ENCODE measurements around the gene KIF26B. TPM values are rescaled to one million over a fixed set of nuclear protein-coding genes. Genes with fewer than 3 reads are reported as not detected.

KIF26B gene
- total RNA-seq, 2 donors from 2014 or later = not detected

GRCh38 chr1:245197121-245197520, 42.3 kb downstream of the KIF26B start:
- Mint-ChIP-seq H3K27ac (no peak overlapping the region), H3K4me3 (no peak overlapping the region), H3K4me1 (ENCODE audit: low read depth in 2 of 2) (peaks cover 0 to 13% of the 10 kb centered on the region in 2 donors), H3K27me3 (peaks cover 4 to 7% of the 10 kb centered on the region in 2 donors), H3K9me3 (no peaks in the 10 kb centered on the region), H3K36me3 (no peaks in the 10 kb centered on the region)
- no peak for ATAC-seq
- no peak for DNase-seq (ENCODE audit: low spot score)

- no peak overlapping the region for H3K4me3 Mint-ChIP-seq
- H3K4me1 Mint-ChIP-seq (ENCODE audit: low read depth in 2 of 2) = peaks cover 0 to 13% of the 10 kb centered on the region in 2 donors
- no peaks in the 10 kb centered on the region for H3K9me3 Mint-ChIP-seq
- no peak for DNase-seq (ENCODE audit: low spot score)
- ATAC-seq = no peak
- peaks cover 4 to 7% of the 10 kb centered on the region in 2 donors for H3K27me3 Mint-ChIP-seq
- no peaks in the 10 kb centered on the region for H3K36me3 Mint-ChIP-seq
- no peak overlapping the region for H3K27ac Mint-ChIP-seq
Measured at GRCh38 chr1:245197911-245198379, 43.2 kb downstream of the KIF26B start.

GRCh38 chr1:245198748-245199516, 44.1 kb downstream of the KIF26B start:
- no peak overlapping the region for H3K4me3 Mint-ChIP-seq
- no peak overlapping the region for H3K27ac Mint-ChIP-seq
- no peak for DNase-seq (ENCODE audit: low spot score)
- H3K27me3 Mint-ChIP-seq = peaks cover 4 to 7% of the 10 kb centered on the region in 2 donors
- no peak for ATAC-seq
- H3K4me1 Mint-ChIP-seq (ENCODE audit: low read depth in 2 of 2) = peaks cover 0 to 13% of the 10 kb centered on the region in 2 donors
- H3K9me3 Mint-ChIP-seq = no peaks in the 10 kb centered on the region
- H3K36me3 Mint-ChIP-seq = no peaks in the 10 kb centered on the region

GRCh38 chr1:245200146-245200545, 45.4 kb downstream of the KIF26B start:
- no peaks in the 10 kb centered on the region for H3K36me3 Mint-ChIP-seq
- H3K4me3 Mint-ChIP-seq = no peak overlapping the region
- H3K27ac Mint-ChIP-seq = no peak overlapping the region
- ATAC-seq (no peak), DNase-seq (ENCODE audit: low spot score) (no peak)
- H3K4me1 Mint-ChIP-seq (ENCODE audit: low read depth in 2 of 2) = peaks cover 0 to 13% of the 10 kb centered on the region in 2 donors
- H3K27me3 Mint-ChIP-seq = peaks cover 4 to 7% of the 10 kb centered on the region in 2 donors
- H3K9me3 Mint-ChIP-seq = no peaks in the 10 kb centered on the region

- Mint-ChIP-seq H3K36me3 (peaks cover 1% of the 10 kb centered on the region), H3K4me1 (ENCODE audit: low read depth in 2 of 2) (peaks cover 0 to 13% of the 10 kb centered on the region in 2 donors), H3K27me3 (peaks cover 4 to 7% of the 10 kb centered on the region in 2 donors), H3K27ac (no peak overlapping the region), H3K9me3 (peaks cover under 1% of the 10 kb centered on the region), H3K4me3 (no peak overlapping the region)
- ATAC-seq (no peak), DNase-seq (ENCODE audit: low spot score) (no peak)
Measured at GRCh38 chr1:245201201-245201600, 46.4 kb downstream of the KIF26B start.

DNA sequence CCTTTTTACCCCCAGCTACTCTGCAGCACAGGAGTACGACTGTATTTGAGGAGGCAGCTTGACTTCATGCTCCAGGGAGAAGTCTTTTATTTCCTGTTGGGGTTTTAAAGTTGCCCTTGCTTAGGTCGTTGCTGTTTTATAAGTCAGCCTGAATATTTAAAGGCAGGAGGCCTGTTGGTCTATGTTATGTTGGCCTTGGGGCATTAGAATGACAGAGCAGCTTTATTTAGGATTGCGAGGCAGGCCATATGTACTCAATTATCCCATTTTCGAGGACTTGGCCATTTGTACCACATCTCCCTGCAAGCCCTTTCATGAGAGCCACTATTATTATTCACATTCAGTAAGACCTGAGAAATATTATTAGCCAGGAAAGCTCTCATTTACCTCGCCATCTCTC, 47.0 kb downstream of the KIF26B start:
- ATAC-seq = no peak
- H3K27ac Mint-ChIP-seq = no peak overlapping the region

GRCh38 chr1:245205396-245205795, 50.6 kb downstream of the KIF26B start:
- H3K27ac Mint-ChIP-seq = no peak overlapping the region
- H3K9me3 Mint-ChIP-seq = peaks cover 9% of the 10 kb centered on the region
- H3K4me3 Mint-ChIP-seq = no peak overlapping the region
- ATAC-seq = no peak
- peaks cover 13% of the 10 kb centered on the region for H3K36me3 Mint-ChIP-seq
- no peaks in the 10 kb centered on the region for H3K27me3 Mint-ChIP-seq
- no peaks in the 10 kb centered on the region for H3K4me1 Mint-ChIP-seq (ENCODE audit: low read depth in 2 of 2)
- no peak for DNase-seq (ENCODE audit: low spot score)

More for the DNA sequence above, 47.0 kb downstream of the KIF26B start:
- H3K9me3 Mint-ChIP-seq = peaks cover 5% of the 10 kb centered on the region
- H3K4me3 Mint-ChIP-seq = no peak overlapping the region
- peaks cover 4 to 7% of the 10 kb centered on the region in 2 donors for H3K27me3 Mint-ChIP-seq
- no peak for DNase-seq (ENCODE audit: low spot score)
- H3K36me3 Mint-ChIP-seq = peaks cover 7% of the 10 kb centered on the region
- peaks cover 0 to 13% of the 10 kb centered on the region in 2 donors for H3K4me1 Mint-ChIP-seq (ENCODE audit: low read depth in 2 of 2)

DNA sequence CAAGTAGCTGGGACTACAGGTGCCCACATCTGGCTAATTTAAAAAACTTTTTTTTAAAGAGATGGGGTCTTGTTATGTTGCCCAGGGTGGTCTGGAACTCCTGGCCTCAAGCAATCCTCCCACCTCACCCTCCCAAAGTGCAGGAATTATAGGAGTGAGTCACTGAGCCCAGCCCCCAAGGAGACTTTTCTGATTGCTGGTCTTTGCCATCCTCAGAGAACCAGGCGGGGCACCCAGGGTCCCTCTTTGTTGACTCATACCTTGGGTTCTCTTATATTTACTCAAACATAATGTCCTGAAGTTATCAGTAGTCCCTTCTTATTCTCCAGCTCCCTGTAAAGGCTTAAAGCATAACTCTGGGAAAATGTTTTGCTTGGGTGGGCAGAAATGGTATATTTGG, 51.1 kb downstream of the KIF26B start:
- no peaks in the 10 kb centered on the region for H3K27me3 Mint-ChIP-seq
- H3K9me3 Mint-ChIP-seq = peaks cover 9% of the 10 kb centered on the region
- H3K4me1 Mint-ChIP-seq (ENCODE audit: low read depth in 2 of 2) = no peaks in the 10 kb centered on the region
- H3K27ac Mint-ChIP-seq = no peak overlapping the region
- ATAC-seq (no peak), DNase-seq (ENCODE audit: low spot score) (no peak)
- H3K36me3 Mint-ChIP-seq = peaks cover 13% of the 10 kb centered on the region
- no peak overlapping the region for H3K4me3 Mint-ChIP-seq

DNA sequence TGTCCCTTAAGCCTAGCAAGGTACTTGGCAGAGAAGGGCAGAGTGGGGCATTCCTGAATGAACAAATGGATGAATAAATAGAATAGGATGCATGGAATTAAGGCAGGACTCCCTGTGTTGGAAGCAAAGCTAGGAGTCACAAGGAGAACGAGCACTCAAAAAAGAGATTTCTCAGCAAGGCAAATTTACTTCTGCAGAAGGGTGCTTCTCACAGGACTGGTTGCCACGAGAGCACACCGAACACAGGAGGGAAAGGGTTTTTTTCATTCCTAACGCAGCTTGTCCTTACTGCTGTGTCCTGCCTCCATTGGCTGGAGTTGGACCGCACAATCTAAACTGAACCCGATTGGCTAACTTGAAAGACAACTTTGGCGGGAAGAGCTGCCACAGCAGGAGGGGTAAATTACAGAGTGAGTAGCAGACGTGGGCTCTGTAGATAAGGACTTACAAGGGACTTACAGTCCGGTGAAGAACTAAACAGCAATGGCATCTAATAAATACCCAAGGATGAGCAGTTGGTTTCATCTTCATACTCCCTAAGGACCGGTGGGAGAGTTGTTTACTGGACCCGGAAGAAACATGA, 52.4 kb downstream of the KIF26B start:
- ATAC-seq (no peak), DNase-seq (ENCODE audit: low spot score) (no peak)
- no peak overlapping the region for H3K27ac Mint-ChIP-seq
- peaks cover 13% of the 10 kb centered on the region for H3K36me3 Mint-ChIP-seq
- no peak overlapping the region for H3K4me3 Mint-ChIP-seq
- no peaks in the 10 kb centered on the region for H3K27me3 Mint-ChIP-seq
- no peaks in the 10 kb centered on the region for H3K4me1 Mint-ChIP-seq (ENCODE audit: low read depth in 2 of 2)
- peaks cover 9% of the 10 kb centered on the region for H3K9me3 Mint-ChIP-seq

DNA sequence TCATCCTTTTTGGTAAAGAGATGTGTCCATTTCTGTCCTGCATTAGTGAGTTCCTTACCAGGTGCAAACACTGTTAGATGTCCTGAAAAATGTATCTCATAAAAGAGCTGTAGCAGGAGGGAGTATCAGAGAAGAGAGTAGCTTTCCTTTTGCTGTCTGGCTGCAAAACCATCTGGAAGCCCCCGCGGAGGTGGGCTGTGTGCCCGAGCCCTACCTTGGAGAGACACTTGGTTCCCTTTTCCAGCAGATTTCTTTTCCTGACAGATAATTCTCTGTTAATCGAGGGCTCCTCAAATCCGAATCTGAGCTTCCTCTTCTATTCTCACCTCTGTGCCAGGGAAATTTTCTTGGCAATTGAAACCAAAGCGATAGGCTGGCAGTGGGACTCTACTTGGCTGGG, 53.0 kb downstream of the KIF26B start:
- peaks cover 9% of the 10 kb centered on the region for H3K9me3 Mint-ChIP-seq
- DNase-seq (ENCODE audit: low spot score) (no peak), ATAC-seq (no peak)
- no peaks in the 10 kb centered on the region for H3K4me1 Mint-ChIP-seq (ENCODE audit: low read depth in 2 of 2)
- H3K36me3 Mint-ChIP-seq = peaks cover 13% of the 10 kb centered on the region
- H3K27me3 Mint-ChIP-seq = no peaks in the 10 kb centered on the region
- no peak overlapping the region for H3K4me3 Mint-ChIP-seq
- H3K27ac Mint-ChIP-seq = no peak overlapping the region

DNA sequence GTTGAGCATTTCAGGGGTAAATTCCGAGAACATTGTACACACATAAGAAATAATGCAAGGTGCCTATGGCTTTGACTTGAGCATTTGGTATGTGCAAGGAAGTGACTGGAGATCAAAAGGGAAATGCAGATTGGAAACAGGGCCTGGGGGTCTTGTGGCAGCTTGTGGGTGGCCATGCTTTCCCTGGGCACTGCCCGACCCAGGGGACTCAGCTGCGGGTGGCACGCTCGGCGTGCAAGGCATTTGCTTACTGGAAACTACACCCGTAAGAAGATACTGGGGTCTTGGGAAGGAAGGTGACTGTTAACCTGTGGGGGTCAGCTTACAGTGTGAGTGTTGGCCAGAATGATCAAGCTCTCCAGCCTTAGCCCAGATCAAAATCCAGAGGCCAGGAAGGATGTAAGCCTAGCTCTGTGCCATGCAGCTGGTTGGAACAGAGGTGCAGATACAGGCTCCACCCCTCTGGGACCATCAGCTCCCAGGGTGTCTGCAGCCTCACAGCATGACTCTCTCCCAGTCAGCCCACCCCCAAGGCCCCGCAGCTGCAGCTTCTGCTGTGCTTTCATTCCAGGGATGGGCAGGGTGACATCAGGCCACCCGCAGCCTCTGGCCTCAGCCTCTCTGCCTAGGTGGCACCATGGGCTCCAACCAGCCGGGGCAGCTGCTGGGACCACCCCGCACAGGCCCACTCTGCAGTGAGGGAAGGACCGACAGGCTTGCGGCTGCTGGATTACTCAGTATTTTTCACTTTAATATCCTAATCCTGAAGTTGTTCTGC, 55.1 kb downstream of the KIF26B start:
- Mint-ChIP-seq H3K4me3 (no peak overlapping the region), H3K36me3 (peaks cover 13% of the 10 kb centered on the region), H3K27ac (no peak overlapping the region), H3K9me3 (peaks cover 9% of the 10 kb centered on the region), H3K4me1 (ENCODE audit: low read depth in 2 of 2) (no peaks in the 10 kb centered on the region), H3K27me3 (no peaks in the 10 kb centered on the region)
- DNase-seq (ENCODE audit: low spot score) (no peak), ATAC-seq (peak in 1 of 2 donors; percentile 30)

DNA sequence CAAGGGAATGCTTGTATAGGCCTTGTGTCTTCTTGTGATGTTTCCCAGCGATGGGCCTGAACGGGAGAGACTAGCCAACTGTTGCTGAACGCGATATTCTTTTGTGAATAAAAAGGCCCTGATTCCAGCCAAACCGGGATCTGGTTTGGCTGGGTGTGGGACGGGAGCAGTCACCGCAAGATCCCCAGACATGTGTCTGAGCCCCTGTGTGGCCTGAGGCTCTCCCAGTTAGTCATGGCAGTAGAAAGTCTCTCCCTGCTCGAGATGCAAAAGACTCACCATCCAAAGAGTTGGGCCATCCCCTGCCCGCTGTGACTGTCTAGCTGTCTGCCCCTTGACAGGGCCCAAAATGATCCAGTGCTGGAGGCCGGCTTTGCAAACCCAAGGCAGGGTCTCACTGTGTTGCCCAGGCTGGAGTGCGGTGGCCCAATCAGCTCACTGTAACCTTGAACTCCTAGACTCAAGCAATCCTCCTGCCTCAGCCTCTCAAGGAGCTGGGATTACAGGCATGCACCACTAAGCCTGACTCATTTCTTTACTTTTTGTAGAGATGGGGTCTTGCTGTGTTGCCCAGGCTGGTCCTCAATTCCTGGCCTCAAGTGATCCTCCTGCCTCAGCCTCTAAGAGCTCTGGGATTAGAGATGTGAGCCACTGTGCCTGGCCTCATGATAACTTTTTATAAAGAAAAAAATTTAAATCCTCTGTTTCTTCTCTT, 56.4 kb downstream of the KIF26B start:
- H3K9me3 Mint-ChIP-seq = peaks cover 9% of the 10 kb centered on the region
- no peak overlapping the region for H3K4me3 Mint-ChIP-seq
- no peaks in the 10 kb centered on the region for H3K27me3 Mint-ChIP-seq
- no peak for DNase-seq (ENCODE audit: low spot score)
- peaks cover 12% of the 10 kb centered on the region for H3K36me3 Mint-ChIP-seq
- H3K27ac Mint-ChIP-seq = no peak overlapping the region
- ATAC-seq = no peak
- H3K4me1 Mint-ChIP-seq (ENCODE audit: low read depth in 2 of 2) = no peaks in the 10 kb centered on the region

- no peak overlapping the region for H3K27ac Mint-ChIP-seq
- no peak for DNase-seq (ENCODE audit: low spot score)
- no peaks in the 10 kb centered on the region for H3K27me3 Mint-ChIP-seq
- H3K4me3 Mint-ChIP-seq = no peak overlapping the region
- peaks cover 6% of the 10 kb centered on the region for H3K36me3 Mint-ChIP-seq
- ATAC-seq = no peak
- H3K9me3 Mint-ChIP-seq = peaks cover 5% of the 10 kb centered on the region
- no peaks in the 10 kb centered on the region for H3K4me1 Mint-ChIP-seq (ENCODE audit: low read depth in 2 of 2)
Measured at GRCh38 chr1:245211761-245212160, 57.0 kb downstream of the KIF26B start.
